HG02840 (cell line): ENCODE data around the gene EGFL7.

Experiments
- ATAC-seq: cut with Tn5 transposase; IDR thresholded peaks from one replicate; pipeline ENCODE4 v1.9.1; 2021; ENCODE audit warnings: mild to moderate bottlenecking, moderate library complexity, moderate number of reproducible peaks; ENCODE audit not compliant: unreplicated experiment, low FRiP score

The EGFL7 gene

DNA sequence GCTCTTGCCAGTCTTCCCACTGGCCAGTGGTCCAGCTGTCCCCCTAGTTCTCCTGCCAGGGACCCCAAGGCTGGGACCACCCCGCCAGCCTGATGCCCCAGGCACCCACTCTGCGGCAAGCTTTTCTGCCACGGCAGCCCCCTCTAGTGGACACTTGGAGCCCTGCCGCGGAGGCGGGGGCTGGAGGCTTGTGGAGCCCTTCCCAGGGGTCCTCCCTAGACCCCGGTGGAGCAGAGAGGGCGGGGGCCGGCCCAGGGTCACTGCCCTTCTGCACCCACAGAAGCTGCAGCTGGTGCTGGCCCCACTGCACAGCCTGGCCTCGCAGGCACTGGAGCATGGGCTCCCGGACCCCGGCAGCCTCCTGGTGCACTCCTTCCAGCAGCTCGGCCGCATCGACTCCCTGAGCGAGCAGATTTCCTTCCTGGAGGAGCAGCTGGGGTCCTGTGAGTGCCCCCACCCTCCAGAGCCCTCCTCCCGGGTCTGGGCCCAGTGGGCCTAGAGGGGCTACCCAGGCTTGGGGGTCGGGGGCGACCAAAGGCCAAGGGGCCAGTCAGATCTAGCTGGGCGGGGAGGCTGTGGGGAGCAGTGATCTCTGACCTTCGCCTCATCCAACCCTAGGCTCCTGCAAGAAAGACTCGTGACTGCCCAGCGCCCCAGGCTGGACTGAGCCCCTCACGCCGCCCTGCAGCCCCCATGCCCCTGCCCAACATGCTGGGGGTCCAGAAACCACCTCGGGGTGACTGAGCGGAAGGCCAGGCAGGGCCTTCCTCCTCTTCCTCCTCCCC, 9.1 kb downstream of the EGFL7 start:
- ATAC-seq, result no peak

DNA sequence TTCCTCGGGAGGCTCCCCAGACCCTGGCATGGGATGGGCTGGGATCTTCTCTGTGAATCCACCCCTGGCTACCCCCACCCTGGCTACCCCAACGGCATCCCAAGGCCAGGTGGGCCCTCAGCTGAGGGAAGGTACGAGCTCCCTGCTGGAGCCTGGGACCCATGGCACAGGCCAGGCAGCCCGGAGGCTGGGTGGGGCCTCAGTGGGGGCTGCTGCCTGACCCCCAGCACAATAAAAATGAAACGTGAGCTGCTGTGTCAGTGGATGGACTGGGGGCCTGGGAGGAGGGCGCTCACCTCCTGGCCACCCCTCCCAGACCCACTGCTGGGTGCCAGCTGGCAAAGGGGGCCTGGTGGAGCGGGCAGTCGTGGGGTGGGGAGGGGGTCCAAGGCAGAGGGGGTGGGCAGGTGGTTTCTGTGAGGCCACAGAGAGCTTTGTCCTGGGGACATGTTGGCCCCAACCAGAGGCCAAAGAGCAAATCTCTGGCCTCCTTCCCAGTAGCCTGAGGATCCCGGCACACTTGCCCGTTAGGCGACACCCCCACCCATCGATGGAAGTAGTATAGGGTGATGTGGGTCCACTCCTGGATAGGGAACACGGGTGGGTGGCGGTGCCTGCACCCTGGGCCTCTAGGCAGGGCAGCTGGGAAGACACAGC, 9.8 kb downstream of the EGFL7 start:
- no peak for ATAC-seq

DNA sequence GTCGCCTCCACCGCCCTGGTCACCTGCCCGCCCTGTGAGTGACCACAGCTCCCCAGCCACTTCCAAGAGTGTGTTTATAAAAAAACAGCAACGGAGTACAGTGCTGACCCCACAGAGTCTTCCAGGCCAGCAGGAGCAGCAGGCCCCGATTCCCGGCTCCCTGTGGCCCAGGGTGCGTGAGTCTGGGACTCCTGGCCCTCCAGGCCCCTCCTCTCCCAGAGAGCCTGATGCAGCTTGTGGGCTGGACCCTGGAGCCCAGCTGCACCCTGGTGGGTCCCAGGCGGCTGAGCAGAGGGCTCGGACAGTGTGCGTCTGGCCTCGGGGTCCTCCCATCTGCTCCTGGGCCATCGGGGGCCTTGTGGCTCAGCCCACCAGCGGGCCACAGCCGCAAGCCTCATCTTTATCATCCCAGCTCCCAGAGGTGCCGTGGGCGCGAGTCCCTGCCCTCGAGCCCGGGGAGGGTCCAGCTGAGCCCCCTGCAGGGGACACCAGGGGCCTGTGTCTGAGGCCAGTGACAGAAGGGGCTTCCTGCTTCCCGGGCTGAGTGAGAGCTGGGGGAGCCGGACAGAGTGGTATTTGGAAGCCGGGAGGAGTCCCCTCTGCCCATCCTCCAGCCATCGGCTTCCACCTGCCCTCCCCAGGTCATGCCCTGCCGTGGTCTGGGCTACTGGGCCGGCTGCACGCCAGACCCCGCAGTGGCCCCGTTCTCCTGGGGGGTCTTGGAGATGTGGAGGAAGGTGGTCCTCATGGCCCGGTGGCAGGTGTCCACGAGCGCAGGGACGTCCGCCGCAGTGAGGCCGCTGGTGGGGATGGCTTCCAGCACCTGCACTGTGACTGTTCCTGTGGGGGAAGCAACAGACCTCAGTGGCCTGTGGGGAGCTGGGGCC, 10.6 kb downstream of the EGFL7 start:
- ATAC-seq, result no peak

DNA sequence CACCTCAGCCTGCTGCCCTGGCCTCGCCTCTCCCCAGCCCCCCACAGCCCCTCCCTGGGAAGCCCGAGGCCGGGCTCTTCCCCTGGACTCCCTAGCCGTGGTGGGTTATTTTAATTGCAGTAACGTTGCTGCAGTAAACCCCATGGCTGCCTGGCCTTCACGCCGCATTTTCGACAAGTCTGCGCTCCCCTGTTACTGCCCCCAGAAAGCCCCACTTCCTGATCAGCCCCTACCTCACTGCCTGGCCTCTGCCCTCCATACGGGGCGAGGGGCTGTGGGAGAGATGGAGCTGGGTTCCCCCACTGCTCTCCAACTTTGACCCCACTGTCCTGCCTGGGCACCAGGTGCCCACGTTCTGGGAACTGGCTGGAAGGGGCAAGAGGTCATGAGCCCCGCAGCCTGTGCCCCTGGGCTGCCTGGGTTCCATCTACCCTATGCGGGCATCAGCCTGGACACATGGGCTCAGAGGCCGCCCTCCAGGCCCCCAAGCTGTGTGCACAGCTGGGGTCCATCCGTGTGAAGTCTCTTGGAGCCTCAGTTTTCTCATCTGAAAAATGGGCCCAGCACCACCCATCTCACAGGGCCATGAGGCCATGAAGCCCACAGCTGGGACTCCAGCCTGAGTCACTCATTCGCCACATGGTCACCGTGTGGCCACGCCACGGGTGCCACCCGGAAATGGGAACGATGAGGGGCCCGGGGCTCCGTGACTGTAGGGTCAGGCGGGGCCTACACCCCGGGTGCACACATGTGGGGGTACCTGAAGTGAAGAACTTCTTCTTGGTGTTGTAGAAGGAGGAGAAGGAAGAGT, 11.5 kb downstream of the EGFL7 start:
- ATAC-seq, result no peak

DNA sequence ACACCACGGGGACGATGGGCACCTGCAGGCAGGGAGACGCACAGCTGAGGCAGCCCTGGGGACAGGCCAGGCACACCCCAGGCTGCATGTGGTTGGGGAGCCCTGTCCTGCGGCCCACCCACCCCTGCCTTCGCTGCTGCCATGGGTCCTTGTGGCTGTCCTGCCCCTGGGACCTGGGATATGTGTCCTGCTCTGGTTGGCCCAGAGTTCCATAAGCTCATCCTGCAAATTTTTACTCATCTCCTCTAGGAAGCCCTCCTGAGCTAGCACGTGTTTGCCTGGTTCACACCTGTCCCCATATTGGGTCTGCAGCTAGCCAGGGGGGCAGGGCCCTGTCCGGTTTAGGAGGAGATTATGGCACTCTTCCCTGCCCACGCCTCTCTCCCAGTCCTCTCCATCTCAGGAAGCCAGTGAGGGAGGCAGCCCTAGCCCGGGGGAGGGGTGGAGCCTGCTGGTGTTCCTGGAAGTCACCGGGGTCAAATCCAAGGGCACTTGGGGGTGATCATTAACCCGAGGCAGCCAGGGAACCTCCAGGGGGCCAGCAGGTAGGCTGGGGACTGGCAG, 12.2 kb downstream of the EGFL7 start:
- no peak for ATAC-seq

DNA sequence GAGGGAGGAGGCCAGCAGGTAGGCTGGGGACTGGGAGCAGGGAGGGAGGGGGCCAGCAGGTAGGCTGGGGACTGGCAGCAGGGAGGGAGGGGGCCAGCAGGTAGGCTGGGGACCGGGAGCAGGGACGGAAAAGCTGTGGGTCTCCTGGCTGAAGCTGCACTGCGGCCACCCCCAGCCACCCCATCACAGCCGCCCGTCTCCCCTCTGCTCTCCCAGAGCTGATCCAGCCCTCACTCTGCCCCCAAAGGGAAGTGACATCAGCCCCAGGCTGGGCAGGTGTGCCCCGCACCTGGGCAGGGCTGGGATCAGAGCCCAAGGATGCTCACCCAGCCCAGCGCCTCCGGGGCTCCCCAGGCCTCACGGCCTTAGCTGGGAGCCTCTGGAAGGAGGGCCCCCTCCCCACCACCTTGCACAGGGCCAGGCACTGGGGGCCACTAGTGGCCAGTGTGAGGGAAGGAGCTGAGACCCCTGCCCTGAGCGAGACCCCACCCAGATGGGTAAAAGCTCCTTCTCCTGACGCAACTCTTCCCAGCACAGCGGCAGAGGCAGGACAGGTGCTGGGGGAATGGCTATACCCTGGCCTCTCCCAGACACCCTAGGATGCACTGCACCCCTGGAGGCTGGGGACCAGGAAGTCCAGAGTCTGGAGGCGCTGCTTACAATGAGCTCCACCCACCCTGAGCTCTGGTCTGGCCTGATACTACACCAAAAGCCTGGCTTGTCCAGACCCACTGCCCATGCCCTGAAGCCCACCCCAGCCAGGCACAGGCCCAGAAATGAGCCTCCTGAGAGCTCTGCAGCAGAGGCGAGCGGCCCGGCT, 13.0 kb downstream of the EGFL7 start:
- ATAC-seq, result no peak

DNA sequence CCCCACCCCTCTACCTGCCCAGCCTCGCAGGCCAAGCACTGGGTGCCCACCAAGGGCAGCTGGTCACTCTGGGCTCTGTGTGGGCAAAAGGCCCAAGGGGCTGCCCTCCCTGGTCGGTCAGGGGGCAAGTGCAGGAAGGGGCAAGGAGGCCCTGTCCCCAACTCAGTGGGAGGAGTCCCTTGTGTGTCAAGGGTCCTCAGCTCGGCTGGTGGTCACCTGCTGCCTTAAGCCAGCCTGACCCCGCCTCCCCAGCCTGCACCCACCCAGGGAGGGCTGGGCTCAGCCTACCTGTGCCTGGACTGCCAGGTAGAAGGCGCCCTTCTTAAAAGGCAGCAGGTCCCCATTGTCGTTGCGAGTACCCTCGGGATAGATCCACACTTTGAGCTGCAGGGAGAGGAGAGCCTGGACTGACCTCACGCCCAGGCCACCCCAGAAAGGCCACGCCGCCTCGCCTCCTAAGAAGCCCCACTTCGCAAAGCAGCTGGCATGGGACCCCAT, 13.6 kb downstream of the EGFL7 start:
- no peak for ATAC-seq

DNA sequence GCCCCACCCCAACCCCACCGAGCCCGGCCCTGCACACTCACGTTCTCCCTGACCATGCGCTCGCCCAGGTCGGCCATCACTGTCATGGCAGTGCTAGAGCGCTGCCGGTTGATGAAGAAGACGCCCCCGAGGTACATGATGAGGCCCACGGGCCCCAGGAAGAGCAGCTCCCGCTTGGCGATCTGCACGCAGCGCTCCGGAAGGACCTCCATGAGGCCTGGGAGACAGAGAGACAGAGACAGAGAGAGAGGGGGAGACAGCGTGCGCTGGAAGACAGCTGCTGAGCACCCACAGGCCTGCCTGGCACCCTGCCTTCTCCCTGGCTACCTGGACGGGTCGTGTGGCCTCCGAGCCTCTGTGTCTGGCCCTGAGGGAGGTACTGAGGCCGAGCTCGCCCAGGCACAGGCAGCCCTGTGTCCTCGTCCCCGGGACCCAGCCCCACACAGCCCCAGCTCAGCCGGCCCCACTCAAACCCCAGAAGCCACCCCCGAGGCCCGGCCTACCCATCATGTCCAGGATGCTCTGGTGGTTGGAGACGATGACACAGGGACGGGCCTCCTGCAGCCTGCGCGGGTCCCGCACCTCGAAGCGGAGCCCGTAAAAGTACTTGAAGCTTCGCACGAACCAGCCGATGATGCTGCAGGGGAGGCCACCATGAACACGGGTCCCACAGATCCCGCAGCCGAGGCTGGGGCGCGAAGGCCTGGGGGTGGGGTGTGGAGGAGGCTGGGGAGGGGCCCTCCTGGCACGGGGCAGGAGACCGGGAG, 14.4 kb downstream of the EGFL7 start:
- ATAC-seq, result no peak

DNA sequence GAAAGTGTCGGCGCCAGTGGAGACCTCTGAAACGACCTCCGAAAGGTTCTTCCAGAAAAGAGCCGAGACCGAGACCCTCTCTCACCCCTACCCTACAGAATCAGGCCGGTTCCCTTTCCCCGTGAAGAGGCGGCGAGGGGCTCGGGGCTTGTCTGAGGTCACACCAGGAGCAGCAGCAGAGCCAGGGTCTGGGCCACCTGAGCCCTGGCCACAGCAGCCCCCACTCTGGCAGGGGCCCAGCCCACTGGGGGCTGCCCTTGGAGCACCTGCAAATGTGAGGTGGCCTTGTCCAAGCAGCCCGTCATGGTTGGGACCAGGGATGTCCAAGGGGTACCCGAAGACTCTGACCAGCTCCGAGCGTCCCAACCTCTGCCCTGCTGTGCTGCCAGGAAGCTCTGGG, 15.3 kb downstream of the EGFL7 start:
- ATAC-seq, result no peak

DNA sequence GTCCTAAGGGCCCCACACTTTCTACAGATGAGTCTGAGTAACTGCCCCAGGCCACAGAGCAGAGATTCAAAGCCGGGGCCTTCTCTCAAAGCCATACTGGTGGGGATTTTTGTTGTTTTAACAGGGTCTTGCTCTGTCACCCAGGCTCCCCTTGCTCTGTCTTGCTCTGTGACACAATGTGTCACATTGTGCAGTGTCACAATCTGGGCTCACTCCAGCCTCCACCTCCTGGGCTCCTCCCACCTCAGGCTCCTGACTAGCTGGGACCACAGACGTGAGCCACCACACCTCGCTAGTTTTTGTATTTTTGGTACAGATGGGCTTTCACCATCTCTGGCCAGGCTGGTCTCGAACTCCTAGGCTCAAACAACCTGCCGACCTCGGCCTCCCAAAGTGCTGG, 15.9 kb downstream of the EGFL7 start:
- ATAC-seq, result no peak

DNA sequence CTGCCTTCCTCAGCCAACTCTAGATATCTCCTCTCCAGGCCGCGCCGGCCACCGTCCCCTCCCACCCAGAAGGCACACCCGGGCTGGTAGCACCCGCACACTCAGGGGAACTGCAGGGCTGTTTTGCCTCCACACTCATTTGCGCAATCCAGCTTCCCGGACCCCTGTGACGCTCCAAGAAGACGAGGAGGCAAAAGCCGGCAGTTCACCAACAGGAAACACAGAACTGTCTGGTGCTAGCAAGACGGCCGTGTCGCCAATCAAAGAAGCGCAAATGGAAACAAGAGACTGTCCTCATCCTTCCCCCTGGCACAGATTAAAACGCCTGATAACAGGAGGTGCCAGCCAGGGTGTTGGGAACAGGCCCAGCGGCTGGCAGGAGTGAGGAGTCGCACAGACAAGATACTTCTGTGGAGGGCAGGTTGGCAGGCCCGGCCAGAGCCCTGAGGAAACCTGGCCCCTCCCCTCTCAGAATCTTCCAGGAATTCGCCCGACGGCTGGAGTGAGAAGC, 16.8 kb downstream of the EGFL7 start:
- ATAC-seq, result no peak

DNA sequence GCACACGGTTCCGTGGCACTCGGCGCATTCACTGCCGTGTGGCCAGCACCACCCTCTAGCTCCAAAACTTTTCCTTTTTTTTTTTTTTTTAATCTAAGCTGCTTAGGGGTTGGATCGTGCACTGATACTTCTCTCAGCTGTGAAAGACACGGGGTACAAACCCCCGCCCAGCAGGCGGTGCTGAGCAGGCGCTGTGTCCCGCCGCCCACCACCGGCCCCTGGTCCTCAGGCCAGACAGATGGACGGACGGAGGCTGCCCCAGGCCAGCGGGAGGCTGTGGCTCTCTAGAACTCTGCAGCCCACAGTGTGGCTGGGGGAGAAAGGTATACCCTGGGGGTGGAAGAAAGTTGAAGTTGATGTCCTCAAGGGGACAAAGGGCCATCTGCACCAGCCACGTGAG, 18.3 kb downstream of the EGFL7 start:
- no peak for ATAC-seq

DNA sequence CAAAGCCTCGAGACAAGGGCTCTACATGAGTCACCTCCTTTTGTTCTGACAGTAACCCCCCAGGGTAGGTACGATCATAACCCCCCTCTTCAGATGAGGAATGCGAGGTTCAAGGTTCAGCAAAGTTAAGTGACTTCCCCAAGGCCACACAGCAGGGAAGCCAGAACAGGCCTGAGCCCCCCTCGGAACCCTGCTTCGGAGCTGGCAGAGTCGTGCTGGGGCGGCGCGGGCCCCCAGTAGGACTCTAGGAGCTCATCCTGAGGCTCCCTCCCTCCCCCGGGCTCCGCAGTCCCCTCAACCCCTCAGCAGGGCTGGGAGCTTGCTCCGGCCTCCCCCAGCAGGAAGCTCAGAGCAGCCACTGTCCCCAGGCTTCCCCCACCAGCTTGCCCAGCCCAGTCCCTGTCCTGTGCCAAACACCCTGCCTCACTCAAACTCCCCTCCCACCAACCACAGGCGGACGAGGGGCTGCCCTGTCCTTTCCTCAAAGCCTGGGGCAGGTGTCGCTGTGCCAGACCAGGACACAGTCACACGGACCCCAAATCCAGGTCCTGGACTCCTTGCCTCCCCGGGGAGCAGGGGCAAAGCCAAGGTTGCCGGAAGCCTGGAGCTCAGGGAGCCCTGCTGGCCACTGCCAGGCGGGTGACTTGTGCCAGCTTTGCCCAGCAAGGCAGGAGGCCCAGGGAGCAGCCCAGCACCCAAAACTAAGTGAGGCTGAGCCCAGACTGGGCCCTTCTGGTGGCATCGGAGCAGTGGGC, 19.4 kb downstream of the EGFL7 start:
- no peak for ATAC-seq

DNA sequence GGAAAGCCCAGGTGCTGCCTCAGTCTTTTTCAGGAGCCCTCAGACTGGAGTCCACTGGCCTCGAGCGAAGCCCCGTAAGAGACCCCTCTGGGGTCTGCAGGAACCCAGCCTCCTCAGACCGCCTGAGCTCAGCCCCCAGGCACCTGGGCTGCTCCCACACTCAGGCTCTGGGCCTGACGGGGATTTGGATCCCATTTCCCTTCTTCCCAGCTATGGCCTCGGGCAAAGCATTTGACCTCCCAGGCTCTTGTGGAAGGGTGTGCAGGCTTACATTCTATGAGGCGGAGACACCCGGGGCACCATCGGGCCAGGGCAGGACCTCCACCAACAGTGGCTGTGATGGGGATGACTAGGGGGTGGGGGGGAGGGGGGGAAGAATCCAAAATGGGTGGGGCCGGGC, 20.0 kb downstream of the EGFL7 start:
- no peak for ATAC-seq

DNA sequence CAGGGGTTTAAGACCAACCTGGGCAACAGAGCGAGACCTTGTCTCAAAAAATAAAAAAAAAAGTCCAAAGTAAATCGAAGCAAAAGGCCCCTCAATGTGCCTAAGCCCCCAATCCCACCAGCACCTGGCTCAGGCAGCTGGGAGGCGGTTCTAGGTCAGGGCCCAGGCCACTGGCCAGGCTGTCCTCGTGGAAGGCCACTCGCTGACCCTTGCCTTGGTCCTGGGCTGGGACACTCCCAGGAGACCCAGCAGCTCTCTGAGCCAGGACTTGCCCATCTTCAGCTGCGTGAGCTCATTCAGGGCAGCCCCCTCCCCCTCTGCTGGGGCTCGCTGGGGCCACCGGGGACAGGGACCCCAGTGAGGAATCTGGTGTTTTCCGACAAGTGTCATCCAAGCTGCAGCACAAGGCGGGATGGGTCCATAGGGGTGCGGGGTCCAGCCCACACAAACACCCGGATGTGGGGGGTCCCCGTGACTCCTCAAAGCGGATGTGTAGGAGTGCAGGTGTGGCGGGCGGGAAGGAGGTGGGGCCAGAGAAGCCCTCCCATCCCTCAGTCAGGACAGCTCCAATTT, 20.5 kb downstream of the EGFL7 start:
- ATAC-seq, result no peak

DNA sequence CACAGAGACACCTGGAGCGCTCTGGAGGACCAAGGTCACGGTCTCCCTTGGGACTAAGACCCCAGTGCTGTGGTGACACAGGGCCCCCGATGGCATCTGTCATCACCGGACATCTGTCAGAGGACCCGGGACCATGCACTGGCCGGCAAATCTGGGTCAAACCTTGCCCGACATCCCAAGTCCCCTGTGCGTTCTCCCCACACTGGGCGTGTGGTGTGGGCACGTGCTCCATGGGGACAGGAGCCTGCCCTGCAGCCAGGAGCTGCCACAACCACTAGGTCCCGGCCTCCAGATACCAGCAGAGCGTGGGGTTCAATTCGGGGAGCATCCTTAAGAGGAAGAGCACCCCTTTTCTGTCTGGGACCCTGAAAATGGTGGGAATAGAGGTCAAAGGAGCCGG, 21.0 kb downstream of the EGFL7 start:
- ATAC-seq, result no peak

DNA sequence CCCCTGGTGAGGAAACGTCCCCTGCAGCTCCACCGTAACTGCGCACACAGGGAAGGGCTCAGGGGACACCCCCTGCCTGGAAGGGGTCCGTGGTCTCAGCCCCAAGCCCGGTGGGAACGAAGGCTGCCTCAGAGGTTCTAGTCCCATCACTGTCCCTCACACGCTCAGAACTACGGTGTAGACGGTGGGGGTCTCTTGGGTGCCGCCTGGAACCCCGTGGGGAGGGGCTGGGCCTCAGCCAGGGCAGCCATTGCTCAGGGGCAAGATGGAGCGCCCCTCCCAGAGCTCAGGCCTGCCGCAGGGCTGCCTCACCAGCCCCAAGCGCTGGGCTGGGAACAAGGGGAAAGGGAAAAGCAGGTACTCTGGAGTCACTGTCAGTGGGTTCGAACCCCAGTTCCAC, 21.6 kb downstream of the EGFL7 start:
- no peak for ATAC-seq
